DMS 273 treated with DMSO at 0.1 percent for 48 hours (cell line): ENCODE results near the gene LARP4.
"Not testable (repeated sequence)": the region's sequence is repeated elsewhere in the genome, so short reads cannot be mapped to it uniquely, and the experiment has no call there.

Source experiments
- DNase-seq: peaks from one replicate; lab custom pipeline; 2025; lab: John Stamatoyannopoulos, UW

The LARP4 gene

DNA sequence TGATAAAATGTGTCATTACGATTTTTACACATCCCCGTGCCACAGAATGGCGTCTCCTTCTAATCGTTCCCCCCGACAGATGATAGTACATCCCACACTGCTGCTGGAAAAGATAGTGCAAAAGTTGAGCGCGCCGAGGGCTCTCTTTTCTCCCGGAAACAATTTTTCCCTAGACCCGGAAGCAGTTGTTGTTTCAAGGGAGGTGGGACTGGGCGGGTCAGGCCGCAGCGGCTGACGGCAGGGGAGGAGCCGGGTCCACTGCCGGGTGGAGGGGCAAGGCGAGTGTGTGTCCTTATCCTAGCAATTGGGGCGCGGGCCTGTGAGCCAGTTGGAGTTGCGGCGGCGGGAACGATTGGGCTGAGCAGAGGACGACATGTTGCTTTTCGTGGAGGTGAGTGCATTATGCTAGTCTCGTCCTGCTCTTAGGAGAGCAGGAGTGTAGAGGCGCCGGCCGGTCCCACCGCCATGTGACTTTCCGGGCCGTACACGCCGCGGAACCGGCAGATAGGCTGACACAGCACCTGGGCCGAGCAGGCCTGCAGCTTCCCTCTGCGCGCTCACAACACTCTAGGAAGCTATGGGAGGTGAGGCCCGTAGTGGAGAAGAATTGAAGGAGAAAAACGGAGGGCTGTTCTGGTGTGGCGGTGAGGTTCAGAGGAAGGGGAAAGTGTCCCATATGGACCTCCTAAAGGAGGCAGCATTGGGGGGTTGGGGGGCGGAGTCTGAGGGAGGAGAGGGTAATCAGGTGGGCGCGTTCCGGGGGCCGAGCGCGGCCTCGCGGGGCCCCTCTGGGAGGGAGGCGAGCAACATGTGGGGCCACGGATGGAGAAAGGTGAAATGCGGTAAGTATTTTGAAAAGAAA, at the start of gene LARP4:
TSS of gene LARP4 (plus strand) at position 248 of the 862 bp plus-strand sequence. CDS start at position 374, 126 bp downstream.
- DNase-seq = peak; percentile 88

GRCh38 chr12:50351120-50352043, 49.3 kb upstream of the LARP4 start:
- DNase-seq = no peak

GRCh38 chr12:50353404-50353803, 47.3 kb upstream of the LARP4 start:
- DNase-seq = no peak

- DNase-seq = no peak
These were observed 46.7 kb upstream of the LARP4 start for GRCh38 chr12:50353869-50354593.

DNA sequence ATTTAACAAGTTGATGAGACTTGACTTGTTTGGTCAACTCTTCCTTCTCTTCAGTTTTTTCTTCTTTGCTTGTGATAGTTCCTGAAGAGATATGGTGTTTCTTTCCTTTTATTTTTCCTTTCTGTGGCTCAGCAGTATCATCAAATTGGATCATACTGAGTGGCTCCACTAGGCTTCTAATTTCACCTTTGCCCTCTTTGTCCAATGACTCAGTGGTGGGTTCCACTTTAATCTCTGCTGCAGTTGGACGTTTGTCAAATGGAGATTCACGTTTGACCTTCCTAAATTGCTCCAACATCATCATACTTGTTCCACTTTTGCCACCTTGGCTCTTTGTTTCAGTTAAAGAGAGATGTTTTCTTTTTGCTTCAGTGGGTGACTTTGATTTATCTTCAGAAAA, 45.8 kb upstream of the LARP4 start:
- DNase-seq = no peak

- no peak for DNase-seq
These were observed 45.3 kb upstream of the LARP4 start for GRCh38 chr12:50355365-50355764.

DNA sequence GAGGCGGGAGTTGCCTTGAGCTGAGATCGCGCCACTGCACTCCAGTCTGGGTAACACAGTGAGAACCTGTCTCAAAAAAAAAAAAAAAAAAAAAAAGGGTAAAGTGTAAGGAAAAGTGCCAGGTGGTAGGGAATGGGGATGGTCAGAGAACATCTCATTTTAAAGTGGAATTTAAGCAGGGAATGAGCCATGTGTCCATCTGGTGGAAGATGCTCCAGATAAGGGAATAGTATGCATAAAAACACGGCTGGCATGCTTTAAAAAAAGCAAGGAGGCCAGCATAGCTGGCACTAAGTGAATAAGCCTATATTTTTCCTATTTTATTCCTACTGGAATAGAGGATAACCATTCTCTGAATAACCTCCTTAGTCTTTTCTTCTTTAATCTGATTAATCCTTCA, 38.0 kb upstream of the LARP4 start:
- DNase-seq = peak; percentile 67

DNA sequence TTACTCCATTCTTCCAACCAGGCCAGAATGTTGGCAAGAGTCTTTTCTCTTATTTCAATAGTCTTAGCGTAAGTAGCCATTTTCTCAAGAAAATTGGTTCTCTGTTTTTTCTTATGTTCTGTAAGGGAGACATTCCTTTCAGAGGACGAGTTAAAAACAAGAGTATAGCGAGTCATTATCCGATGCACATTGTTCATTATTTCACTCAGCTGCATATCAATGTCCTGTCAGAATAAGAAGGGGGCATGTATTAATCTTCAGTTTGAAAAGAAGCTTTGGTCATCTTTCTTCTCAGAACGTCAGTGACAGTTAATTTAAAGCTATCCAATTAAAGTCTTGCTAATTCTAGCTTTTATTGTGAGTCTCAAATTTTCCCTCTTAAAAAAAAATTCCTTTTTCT, 37.5 kb upstream of the LARP4 start:
- no peak for DNase-seq

DNA sequence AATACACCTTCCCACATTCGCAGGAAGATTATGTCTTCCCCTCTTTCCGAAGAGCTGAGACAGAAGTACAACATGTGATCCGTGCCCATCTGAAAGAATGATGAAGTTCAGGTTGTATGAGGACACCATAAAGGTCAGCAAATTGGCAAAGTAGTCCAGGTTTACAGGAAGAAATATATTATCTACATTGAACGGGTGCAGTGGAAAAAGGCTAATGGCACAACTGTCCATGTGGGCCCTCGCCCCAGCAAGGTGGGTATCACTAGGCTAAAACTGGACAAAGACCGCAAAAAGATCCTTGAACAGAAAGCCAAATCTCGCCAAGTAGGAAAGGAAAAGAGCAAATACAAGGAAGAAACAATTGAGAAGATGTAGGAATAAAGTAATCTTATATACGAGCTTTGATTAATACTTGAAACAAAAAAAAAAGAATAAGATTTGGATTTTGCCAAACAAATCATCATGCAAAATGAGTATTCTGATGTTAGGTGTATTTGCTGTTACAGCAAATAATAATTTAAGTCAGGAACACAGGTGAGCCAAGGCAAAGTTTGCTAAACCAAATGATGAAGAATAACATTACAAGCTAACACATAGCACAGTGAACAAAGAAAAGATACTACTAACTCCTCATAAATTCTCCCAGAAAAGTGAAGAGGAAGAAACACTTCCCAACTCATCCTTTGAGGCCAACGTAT, 34.8 kb upstream of the LARP4 start:
- no peak for DNase-seq

DNA sequence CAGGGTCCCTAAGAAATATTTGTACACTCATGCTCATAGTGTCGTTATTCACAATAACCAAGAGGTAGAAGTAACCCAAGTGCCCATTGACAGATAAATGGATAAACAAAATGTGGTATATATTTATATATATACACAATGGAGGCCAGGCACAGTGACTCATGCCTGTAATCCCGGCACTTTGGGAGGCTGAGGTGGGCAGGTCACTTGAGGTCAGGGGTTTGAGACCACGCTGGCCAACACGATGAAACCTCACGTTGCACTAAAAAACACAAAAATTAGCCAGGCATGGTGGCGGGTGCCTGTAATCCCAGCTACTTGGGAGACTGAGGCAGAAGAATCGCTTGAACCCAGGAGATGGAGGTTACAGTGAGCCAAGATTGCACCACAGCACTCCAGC, 30.0 kb upstream of the LARP4 start:
- DNase-seq = not testable (repeated sequence)

DNA sequence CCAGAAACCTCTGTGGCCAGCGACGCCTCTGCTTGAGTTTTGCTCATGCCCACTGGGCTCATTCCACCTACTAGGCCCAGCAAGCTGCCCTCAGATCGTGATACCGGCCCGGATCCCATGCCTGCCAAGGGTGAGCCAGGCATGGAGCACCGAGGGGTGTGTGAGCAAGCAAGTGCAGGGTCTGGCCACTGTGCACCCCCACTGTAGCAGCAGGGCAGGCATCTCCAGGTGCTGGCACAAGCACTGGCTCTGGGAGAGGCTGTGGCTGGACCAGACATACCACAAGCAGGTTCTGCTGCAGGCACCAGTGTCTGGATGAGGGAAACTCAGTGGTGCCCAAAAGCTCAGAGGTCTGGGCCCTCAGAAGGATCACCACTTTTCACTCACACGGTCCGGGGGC, 24.9 kb upstream of the LARP4 start:
- DNase-seq = no peak

GRCh38 chr12:50380761-50381325, 19.8 kb upstream of the LARP4 start:
- DNase-seq = no peak

- peak; percentile 58 for DNase-seq
These were observed 13.2 kb upstream of the LARP4 start for GRCh38 chr12:50387487-50387886.

DNA sequence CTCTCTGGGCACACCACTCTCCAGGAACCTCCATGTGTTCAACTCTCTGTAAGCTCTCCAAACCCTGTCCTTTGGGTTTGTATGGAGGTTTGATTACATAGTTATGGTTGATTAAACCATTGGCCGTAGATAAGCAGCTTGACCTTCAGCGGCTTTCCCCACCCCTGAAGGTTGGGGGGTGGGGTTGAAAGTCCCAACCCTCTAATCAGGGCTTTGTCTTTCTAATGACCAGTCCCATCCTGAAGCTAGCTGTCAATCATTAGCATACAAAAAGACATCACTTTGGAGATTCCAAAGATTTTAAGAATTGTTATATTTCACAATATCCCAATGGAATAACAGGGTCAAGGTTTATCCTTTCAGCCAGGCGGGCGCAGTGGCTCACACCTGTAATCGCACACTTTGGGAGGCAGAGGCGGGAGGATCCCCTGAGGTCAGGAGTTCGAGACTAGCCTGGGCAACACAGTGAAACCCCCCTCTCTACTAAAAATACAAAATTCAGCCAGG, 12.7 kb upstream of the LARP4 start:
- no peak for DNase-seq

- DNase-seq = not testable (repeated sequence)
These were observed 11.9 kb upstream of the LARP4 start for GRCh38 chr12:50388793-50389192.

DNA sequence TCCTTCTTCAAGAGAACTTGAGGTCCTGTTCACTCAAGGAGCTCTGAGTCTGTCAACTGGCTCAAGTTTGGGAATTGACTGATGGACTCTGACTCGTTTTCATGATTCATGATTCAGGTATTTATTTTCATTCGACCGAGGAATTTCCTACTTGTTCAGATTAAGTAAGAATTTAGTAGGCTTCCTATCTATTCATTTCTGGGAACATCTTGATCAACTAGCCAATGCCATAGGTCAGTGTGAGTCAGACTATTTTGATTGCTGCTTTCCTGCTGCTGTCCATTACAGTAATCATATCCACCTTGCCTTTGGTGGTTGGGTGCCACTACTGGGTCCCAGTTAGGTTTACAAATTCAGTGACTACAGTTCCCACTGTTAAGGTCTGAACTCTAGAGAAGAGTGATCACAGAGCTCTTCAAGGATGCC, 10.4 kb upstream of the LARP4 start:
- no peak for DNase-seq

DNA sequence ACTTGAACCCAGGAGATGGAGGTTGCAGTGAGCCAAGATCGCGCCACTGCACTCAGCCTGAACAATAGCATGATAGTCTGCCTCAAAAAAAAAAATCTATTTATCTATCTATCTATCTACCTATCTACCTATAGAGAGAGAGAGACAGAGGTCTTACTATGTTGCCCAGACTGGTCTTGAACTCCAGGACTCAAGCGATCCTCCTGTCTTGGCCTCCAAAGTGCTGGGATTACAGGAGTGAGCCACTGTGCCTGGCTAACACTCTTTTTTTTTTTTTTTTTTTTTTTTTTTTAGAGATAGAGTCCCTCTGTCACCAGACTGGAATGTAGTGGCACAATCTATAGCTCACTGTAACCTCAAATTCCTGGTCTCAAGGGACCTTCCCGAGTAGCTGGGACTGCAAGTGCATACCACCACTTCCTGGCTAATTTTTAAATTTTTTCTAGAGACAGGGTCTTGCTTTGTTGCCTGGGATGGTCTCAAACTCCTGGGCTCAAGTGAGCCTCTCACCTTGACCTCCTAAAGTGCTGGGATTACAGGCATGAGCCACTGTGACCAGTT, 6.1 kb upstream of the LARP4 start:
- no peak for DNase-seq

DNA sequence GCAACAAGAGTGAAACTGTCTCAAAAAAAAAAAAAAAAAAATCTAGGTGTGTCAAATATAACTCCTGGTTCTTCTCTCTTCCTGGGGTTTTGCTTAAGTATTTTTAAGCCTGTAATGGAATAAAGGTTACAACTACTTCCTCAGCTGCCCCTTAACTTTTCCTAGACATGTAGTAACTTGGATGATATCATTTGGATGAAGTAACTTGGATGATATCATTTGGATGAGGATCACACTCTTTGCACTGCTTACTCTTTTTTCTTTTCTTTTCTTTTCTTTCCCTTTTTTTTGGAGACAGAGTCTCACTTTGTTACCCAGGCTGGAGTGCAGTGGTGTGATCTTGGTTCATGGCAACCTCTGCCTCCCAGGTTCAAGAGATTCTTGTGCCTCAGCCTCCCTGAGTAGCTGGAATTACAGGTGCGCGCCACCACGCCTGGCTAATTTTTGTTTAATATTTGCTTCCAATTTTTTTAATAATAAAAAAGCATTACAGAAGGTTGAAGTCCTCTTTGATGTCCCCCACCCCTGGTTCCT, 3.5 kb upstream of the LARP4 start:
- no peak for DNase-seq

- no peak for DNase-seq
These were observed 1.8 kb upstream of the LARP4 start for GRCh38 chr12:50398931-50399330.

DNA sequence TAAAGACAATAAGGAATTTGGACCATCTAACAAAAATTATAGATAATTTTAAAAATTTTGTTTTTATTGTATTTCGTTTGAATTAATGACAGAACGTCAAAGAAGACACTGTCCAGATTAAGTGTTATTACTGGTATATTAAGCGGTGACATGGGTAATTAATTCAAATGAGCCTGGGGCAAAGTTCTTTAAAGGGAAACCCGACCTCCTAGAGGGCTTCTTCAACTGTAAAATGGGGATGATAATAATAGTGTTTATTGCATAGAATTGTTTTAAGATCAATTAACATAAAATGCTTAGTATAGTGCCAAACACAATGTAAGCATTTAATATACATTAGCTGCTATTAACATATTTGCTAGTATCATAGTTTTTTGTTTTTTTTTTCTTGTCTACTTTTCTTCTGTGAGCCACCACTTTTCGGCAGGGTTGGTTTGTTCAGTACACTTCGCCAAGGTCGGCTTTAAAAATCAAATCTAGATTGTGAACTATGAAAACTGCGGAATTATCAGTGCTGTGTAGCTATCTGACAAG, 514 bp upstream of the LARP4 start:
- DNase-seq = no peak
